UCSD-AML1 (cell line): ENCODE measurements around the gene KIF9.
A peak's percentile ranks its signal among the peaks of the same experiment; 100 is the strongest.
"Not testable (repeated sequence)": the region's sequence is repeated elsewhere in the genome, so short reads cannot be mapped to it uniquely, and the experiment has no call there.

Source experiments
- DNase-seq: peaks from one replicate; lab custom pipeline; 2025; ENCODE audit not compliant: unreplicated experiment; lab: John Stamatoyannopoulos, UW

The KIF9 gene

GRCh38 chr3:47251689-47252088 is 30.9 kb downstream of the KIF9 start:
- no peak for DNase-seq

GRCh38 chr3:47251085-47251484 is 31.5 kb downstream of the KIF9 start:
- not testable (repeated sequence) for DNase-seq

- peak; percentile 43 for DNase-seq
Observed at GRCh38 chr3:47250309-47251060, 32.1 kb downstream of the KIF9 start.

GRCh38 chr3:47247131-47248064 is 35.2 kb downstream of the KIF9 start:
- DNase-seq = no peak

GRCh38 chr3:47245271-47245670 is 37.3 kb downstream of the KIF9 start:
- DNase-seq = no peak

- DNase-seq = no peak
Observed at GRCh38 chr3:47244531-47245100, 38.0 kb downstream of the KIF9 start.

GRCh38 chr3:47243419-47244147 is 39.0 kb downstream of the KIF9 start:
- DNase-seq = no peak

GRCh38 chr3:47239929-47240328 is 42.7 kb downstream of the KIF9 start:
- DNase-seq = no peak

- DNase-seq = no peak
Observed at GRCh38 chr3:47238017-47238416, 44.6 kb downstream of the KIF9 start.

GRCh38 chr3:47228088-47228487 is 54.5 kb downstream of the KIF9 start:
- DNase-seq = peak; percentile 46

GRCh38 chr3:47227678-47228077 is 54.9 kb downstream of the KIF9 start:
- no peak for DNase-seq

- no peak for DNase-seq
Observed at GRCh38 chr3:47225310-47225906, 57.2 kb downstream of the KIF9 start.

GRCh38 chr3:47223755-47224154 is 58.8 kb downstream of the KIF9 start:
- no peak for DNase-seq

- DNase-seq = no peak
Observed at GRCh38 chr3:47221798-47222197, 60.8 kb downstream of the KIF9 start.

GRCh38 chr3:47210863-47211405 is 71.7 kb downstream of the KIF9 start:
- DNase-seq = no peak

- DNase-seq = not testable (repeated sequence)
Observed at GRCh38 chr3:47206022-47206421, 76.6 kb downstream of the KIF9 start.

GRCh38 chr3:47204875-47205274 is 77.7 kb downstream of the KIF9 start:
- DNase-seq = no peak

GRCh38 chr3:47202542-47202941 is 80.1 kb downstream of the KIF9 start:
- no peak for DNase-seq

- no peak for DNase-seq
Observed at GRCh38 chr3:47197287-47197686, 85.3 kb downstream of the KIF9 start.

- no peak for DNase-seq
Observed at GRCh38 chr3:47194994-47195393, 87.6 kb downstream of the KIF9 start.
